ENCODE results near the gene CLEC14A. TPM values are rescaled to one million over a fixed set of nuclear protein-coding genes. Genes with fewer than 3 reads are reported as not detected.

The CLEC14A gene
- total RNA-seq, 1 experiment from 2014 or later: 0.31 TPM

GRCh38 chr14:38280081-38280480, 24.2 kb upstream of the CLEC14A start:
- no peaks in the 10 kb centered on the region for H4K20me1 ChIP-seq (ENCODE audit: insufficient read depth)
- H3K36me3 ChIP-seq (ENCODE audit: low read depth): no peaks in the 10 kb centered on the region
- no peak overlapping the region for H3K4me2 ChIP-seq
- no peaks in the 10 kb centered on the region for H3F3A ChIP-seq (ENCODE audit: insufficient read depth, low read depth)
- TF ChIP-seq CTCF (conservative IDR thresholded peaks at IDR 0.05) (no peak), EZH2 (IDR thresholded peaks at IDR 0.05; ENCODE audit: low read depth) (no peak)
- no peak overlapping the region for H3K4me3 ChIP-seq
- ChIA-PET POLR2A (ENCODE audit: unreplicated experiment) (no interaction called here), CTCF (no interaction called here)
- BruUV-seq (replicated peaks): no TSS peak
- no peaks in the 10 kb centered on the region for H3K79me2 ChIP-seq (ENCODE audit: low read depth)
- DNase-seq: no peak
- no peak overlapping the region for H3K27ac ChIP-seq
- H3K9me3 ChIP-seq (ENCODE audit: insufficient read depth, low read depth): no peaks in the 10 kb centered on the region
- H3K4me1 ChIP-seq (replicated peaks; ENCODE audit: insufficient read depth): no peaks in the 10 kb centered on the region
- no peaks in the 10 kb centered on the region for H3K27me3 ChIP-seq (ENCODE audit: insufficient read depth, low read depth)
- no peaks in the 10 kb centered on the region for H3K9me2 ChIP-seq (ENCODE audit: insufficient read depth)
- intact Hi-C loops (cut with micrococcal nuclease; ENCODE audit: unreplicated experiment): no loop called here
- no peak overlapping the region for H2AFZ ChIP-seq

DNA sequence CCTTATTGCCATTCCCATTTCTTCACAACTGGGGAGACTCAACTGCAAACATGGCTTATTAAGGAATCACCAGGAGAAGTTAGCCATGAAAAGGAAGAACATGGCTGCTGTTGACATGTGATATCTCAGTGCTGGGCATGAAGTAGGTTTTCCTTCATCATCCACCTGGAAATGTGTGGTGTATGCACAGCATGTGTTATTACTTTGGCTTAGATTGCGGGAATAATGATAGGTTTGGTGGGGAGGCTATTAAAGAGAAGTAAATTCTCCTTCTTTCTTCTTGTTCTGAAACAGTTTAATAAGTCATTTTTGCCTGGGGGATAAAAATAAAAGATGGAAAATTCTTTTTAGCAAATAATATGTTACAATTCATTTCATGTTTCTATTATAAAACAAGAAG, 23.7 kb upstream of the CLEC14A start:
- TF ChIP-seq EZH2 (IDR thresholded peaks at IDR 0.05; ENCODE audit: low read depth) (no peak), CTCF (conservative IDR thresholded peaks at IDR 0.05) (no peak)
- no peaks in the 10 kb centered on the region for H3K36me3 ChIP-seq (ENCODE audit: low read depth)
- no peak overlapping the region for H2AFZ ChIP-seq
- H3K27me3 ChIP-seq (ENCODE audit: insufficient read depth, low read depth): no peaks in the 10 kb centered on the region
- H3K4me2 ChIP-seq: no peak overlapping the region
- no peak overlapping the region for H3K4me3 ChIP-seq
- ChIA-PET CTCF (no interaction called here), POLR2A (ENCODE audit: unreplicated experiment) (no interaction called here)
- DNase-seq: no peak
- no peaks in the 10 kb centered on the region for H3K4me1 ChIP-seq (replicated peaks; ENCODE audit: insufficient read depth)
- no peaks in the 10 kb centered on the region for H3K9me2 ChIP-seq (ENCODE audit: insufficient read depth)
- no peaks in the 10 kb centered on the region for H3F3A ChIP-seq (ENCODE audit: insufficient read depth, low read depth)
- BruUV-seq (replicated peaks): no TSS peak
- no peaks in the 10 kb centered on the region for H4K20me1 ChIP-seq (ENCODE audit: insufficient read depth)
- no peaks in the 10 kb centered on the region for H3K79me2 ChIP-seq (ENCODE audit: low read depth)
- intact Hi-C loops (cut with micrococcal nuclease; ENCODE audit: unreplicated experiment): no loop called here
- H3K9me3 ChIP-seq (ENCODE audit: insufficient read depth, low read depth): no peaks in the 10 kb centered on the region
- no peak overlapping the region for H3K27ac ChIP-seq

- H4K20me1 ChIP-seq (ENCODE audit: insufficient read depth): no peaks in the 10 kb centered on the region
- no peaks in the 10 kb centered on the region for H3F3A ChIP-seq (ENCODE audit: insufficient read depth, low read depth)
- no peaks in the 10 kb centered on the region for H3K9me2 ChIP-seq (ENCODE audit: insufficient read depth)
- H3K36me3 ChIP-seq (ENCODE audit: low read depth): no peaks in the 10 kb centered on the region
- TF ChIP-seq EZH2 (IDR thresholded peaks at IDR 0.05; ENCODE audit: low read depth) (no peak), CTCF (conservative IDR thresholded peaks at IDR 0.05) (no peak)
- no TSS peak for BruUV-seq (replicated peaks)
- no peaks in the 10 kb centered on the region for H3K27me3 ChIP-seq (ENCODE audit: insufficient read depth, low read depth)
- H3K4me2 ChIP-seq: no peak overlapping the region
- ChIA-PET POLR2A (ENCODE audit: unreplicated experiment) (no interaction called here), CTCF (no interaction called here)
- DNase-seq: no peak
- H2AFZ ChIP-seq: no peak overlapping the region
- H3K79me2 ChIP-seq (ENCODE audit: low read depth): no peaks in the 10 kb centered on the region
- intact Hi-C loops (cut with micrococcal nuclease; ENCODE audit: unreplicated experiment): no loop called here
- H3K4me1 ChIP-seq (replicated peaks; ENCODE audit: insufficient read depth): no peaks in the 10 kb centered on the region
- no peak overlapping the region for H3K27ac ChIP-seq
- no peaks in the 10 kb centered on the region for H3K9me3 ChIP-seq (ENCODE audit: insufficient read depth, low read depth)
- H3K4me3 ChIP-seq: no peak overlapping the region
Measured at GRCh38 chr14:38278035-38278434, 22.1 kb upstream of the CLEC14A start.

Measured in PC-9 (cell line).